SK-N-SH treated with all-trans-retinoic acid at 6 μM for 48 hours (cell line): Measurements from ENCODE around the gene PLBD2.

Experiments used
- ATAC-seq: fragments of 200-7000 bp; cut with Tn5 transposase; 3 replicates; pipeline ENCODE4 v1.9.1; 2020; ENCODE audit warnings: mild to moderate bottlenecking, moderate library complexity
- ARNTL ChIP-seq: fragments of 450-650 bp; formaldehyde crosslinking; IDR thresholded peaks from 2 replicates; pipeline ENCODE4 v1.5.0; 2020; ENCODE audit warnings: low read depth, mild to moderate bottlenecking, moderate library complexity, borderline replicate concordance
- BACH2 ChIP-seq: fragments of 250-450 bp; sonication (Bioruptor Pico); IDR thresholded peaks from 2 replicates; pipeline ENCODE4 v1.9.0; 2021; ENCODE audit warnings: mild to moderate bottlenecking, borderline replicate concordance
- CSDC2 ChIP-seq: fragments of 250-450 bp; sonication (Bioruptor Pico); IDR thresholded peaks from 2 replicates; pipeline ENCODE4 v1.5.0; 2020; ENCODE audit warnings: mild to moderate bottlenecking, moderate library complexity
- ESRRG ChIP-seq: fragments of 250-450 bp; sonication (Bioruptor Pico); IDR thresholded peaks from 2 replicates; pipeline ENCODE4 v1.6.1; 2021; ENCODE audit warnings: mild to moderate bottlenecking
- GLIS3 ChIP-seq: fragments of 250-450 bp; sonication (Bioruptor Pico); IDR thresholded peaks from 2 replicates; pipeline ENCODE4 v1.5.0; 2020; ENCODE audit warnings: mild to moderate bottlenecking, moderate library complexity
- ISL1 ChIP-seq: fragments of 250-450 bp; sonication (Bioruptor Pico); IDR thresholded peaks from 2 replicates; pipeline ENCODE4 v2.1.2; 2022; ENCODE audit warnings: mild to moderate bottlenecking, moderate library complexity
- OSR1 ChIP-seq: fragments of 250-450 bp; sonication (Bioruptor Pico); IDR thresholded peaks from 2 replicates; pipeline ENCODE4 v1.8.0; 2022; ENCODE audit warnings: moderate library complexity, mild to moderate bottlenecking, inconsistent platforms
- RARB ChIP-seq: fragments of 250-450 bp; sonication (Bioruptor Pico); IDR thresholded peaks from 2 replicates; pipeline ENCODE4 v1.8.0; 2021; ENCODE audit warnings: mild to moderate bottlenecking, moderate library complexity
- SNAI2 ChIP-seq: fragments of 250-450 bp; sonication (Bioruptor Pico); IDR thresholded peaks from 2 replicates; pipeline ENCODE4 v1.5.0; 2020; ENCODE audit warnings: mild to moderate bottlenecking, moderate library complexity
- TCF4 ChIP-seq: fragments of 250-450 bp; sonication (Bioruptor Pico); IDR thresholded peaks from 2 replicates; pipeline ENCODE4 v1.8.0; 2021; ENCODE audit warnings: mild to moderate bottlenecking, moderate library complexity, borderline replicate concordance
- TOX ChIP-seq: fragments of 250-450 bp; sonication (Bioruptor Pico); IDR thresholded peaks from 2 replicates; pipeline ENCODE4 v1.8.0; 2021; ENCODE audit warnings: mild to moderate bottlenecking, moderate library complexity, borderline replicate concordance
- ZC3H10 ChIP-seq: fragments of 250-450 bp; sonication (Bioruptor Pico); IDR thresholded peaks from 2 replicates; pipeline ENCODE4 v1.5.1; 2021; ENCODE audit warnings: mild to moderate bottlenecking, moderate library complexity
- ZFP3 ChIP-seq: fragments of 250-450 bp; sonication (Bioruptor Pico); IDR thresholded peaks from 2 replicates; pipeline ENCODE4 v1.5.0; 2020; ENCODE audit warnings: mild to moderate bottlenecking, moderate library complexity
- ZFP30 ChIP-seq: fragments of 450-650 bp; formaldehyde crosslinking; IDR thresholded peaks from 2 replicates; pipeline ENCODE4 v1.5.0; 2022; ENCODE audit warnings: mild to moderate bottlenecking, moderate library complexity
- ZNF565 ChIP-seq: fragments of 450-650 bp; formaldehyde crosslinking; conservative IDR thresholded peaks from 2 replicates; pipeline ENCODE4 v1.5.0; 2020; ENCODE audit warnings: low read depth, mild to moderate bottlenecking, moderate library complexity
- ZNF70 ChIP-seq: fragments of 450-650 bp; formaldehyde crosslinking; IDR thresholded peaks from 2 replicates; pipeline ENCODE4 v1.5.0; 2020; ENCODE audit warnings: mild to moderate bottlenecking, moderate library complexity
- ZNF8 ChIP-seq: fragments of 450-650 bp; formaldehyde crosslinking; IDR thresholded peaks from 2 replicates; pipeline ENCODE4 v1.5.0; 2020; ENCODE audit warnings: mild to moderate bottlenecking, moderate library complexity
- TF ChIP-seq, protein P1 (sequence below): fragments of 250-450 bp; sonication (Bioruptor Pico); IDR thresholded peaks from 2 replicates; pipeline ENCODE4 v1.5.0; 2020; ENCODE audit warnings: mild to moderate bottlenecking, moderate library complexity
- TF ChIP-seq, protein P2 (sequence below): fragments of 250-450 bp; sonication (Bioruptor Pico); IDR thresholded peaks from 2 replicates; pipeline ENCODE4 v1.5.1; 2020; ENCODE audit warnings: low read depth, mild to moderate bottlenecking, moderate library complexity
- TF ChIP-seq, protein P3 (sequence below): fragments of 250-450 bp; sonication (Bioruptor Pico); IDR thresholded peaks from 2 replicates; pipeline ENCODE4 v1.8.0; 2020; ENCODE audit warnings: mild to moderate bottlenecking, moderate library complexity, borderline replicate concordance
- TF ChIP-seq, protein P4 (sequence below): fragments of 250-450 bp; sonication (Bioruptor Pico); IDR thresholded peaks from 2 replicates; pipeline ENCODE4 v1.5.1; 2021; ENCODE audit warnings: mild to moderate bottlenecking, moderate library complexity

The PLBD2 gene

GRCh38 chr12:113414519-113415038 lies 56.2 kb downstream of the PLBD2 start:
- no peak for TF ChIP-seq ESRRG (CRISPR knock-in tag)
- TF ChIP-seq TOX (CRISPR knock-in tag) = no peak
- TF ChIP-seq RARB (CRISPR knock-in tag) = no peak
- no peak for TF ChIP-seq CSDC2 (CRISPR knock-in tag)
- TF ChIP-seq ZFP30 = no peak
- no peak for TF ChIP-seq BACH2
- TF ChIP-seq ZNF565 = no peak
- no peak for TF ChIP-seq ZC3H10 (CRISPR knock-in tag)
- no peak for TF ChIP-seq ARNTL
- no peak for ATAC-seq

DNA sequence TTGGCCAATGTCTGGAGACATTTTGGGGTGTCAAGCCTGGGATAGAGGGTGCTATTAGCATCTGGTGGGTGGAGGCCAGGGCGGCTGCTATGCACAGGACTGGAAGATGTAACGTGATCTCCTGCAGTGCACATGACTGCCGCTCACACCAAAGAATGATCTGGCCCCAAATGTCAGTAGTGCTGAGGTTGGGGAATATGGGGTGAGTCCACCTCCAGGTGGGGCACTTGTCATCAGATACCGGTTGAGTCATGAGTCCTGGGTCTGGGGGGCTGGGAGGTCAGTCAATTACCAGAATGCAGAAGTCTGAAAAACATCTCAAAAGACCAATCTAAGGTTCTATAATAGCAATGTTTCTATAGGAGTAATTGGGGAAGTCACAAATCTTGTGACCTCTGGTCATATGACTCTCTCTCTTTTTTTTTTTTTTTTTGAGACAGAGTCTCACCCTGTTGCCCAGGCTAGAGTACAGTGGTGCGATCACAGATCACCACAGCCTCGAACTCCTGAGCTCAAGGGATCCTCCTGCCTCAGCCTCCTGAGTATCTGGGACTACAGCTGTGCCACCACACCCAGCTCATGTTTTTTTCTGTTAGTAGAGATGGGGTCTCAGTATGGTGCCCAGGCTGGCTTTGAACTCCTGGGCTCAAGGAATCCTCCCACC lies 57.8 kb downstream of the PLBD2 start:
- peak; percentile 79 for ATAC-seq
- TF ChIP-seq, protein P1, sequence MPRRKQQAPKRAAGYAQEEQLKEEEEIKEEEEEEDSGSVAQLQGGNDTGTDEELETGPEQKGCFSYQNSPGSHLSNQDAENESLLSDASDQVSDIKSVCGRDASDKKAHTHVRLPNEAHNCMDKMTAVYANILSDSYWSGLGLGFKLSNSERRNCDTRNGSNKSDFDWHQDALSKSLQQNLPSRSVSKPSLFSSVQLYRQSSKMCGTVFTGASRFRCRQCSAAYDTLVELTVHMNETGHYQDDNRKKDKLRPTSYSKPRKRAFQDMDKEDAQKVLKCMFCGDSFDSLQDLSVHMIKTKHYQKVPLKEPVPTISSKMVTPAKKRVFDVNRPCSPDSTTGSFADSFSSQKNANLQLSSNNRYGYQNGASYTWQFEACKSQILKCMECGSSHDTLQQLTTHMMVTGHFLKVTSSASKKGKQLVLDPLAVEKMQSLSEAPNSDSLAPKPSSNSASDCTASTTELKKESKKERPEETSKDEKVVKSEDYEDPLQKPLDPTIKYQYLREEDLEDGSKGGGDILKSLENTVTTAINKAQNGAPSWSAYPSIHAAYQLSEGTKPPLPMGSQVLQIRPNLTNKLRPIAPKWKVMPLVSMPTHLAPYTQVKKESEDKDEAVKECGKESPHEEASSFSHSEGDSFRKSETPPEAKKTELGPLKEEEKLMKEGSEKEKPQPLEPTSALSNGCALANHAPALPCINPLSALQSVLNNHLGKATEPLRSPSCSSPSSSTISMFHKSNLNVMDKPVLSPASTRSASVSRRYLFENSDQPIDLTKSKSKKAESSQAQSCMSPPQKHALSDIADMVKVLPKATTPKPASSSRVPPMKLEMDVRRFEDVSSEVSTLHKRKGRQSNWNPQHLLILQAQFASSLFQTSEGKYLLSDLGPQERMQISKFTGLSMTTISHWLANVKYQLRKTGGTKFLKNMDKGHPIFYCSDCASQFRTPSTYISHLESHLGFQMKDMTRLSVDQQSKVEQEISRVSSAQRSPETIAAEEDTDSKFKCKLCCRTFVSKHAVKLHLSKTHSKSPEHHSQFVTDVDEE (CRISPR knock-in tag) = no peak
- TF ChIP-seq ZFP3 (CRISPR knock-in tag) (no peak), OSR1 (no peak), TCF4 (CRISPR knock-in tag) (no peak), ISL1 (CRISPR knock-in tag) (no peak), ZNF70 (no peak), ZNF565 (no peak), GLIS3 (no peak), BACH2 (no peak)
- TF ChIP-seq, protein P2, sequence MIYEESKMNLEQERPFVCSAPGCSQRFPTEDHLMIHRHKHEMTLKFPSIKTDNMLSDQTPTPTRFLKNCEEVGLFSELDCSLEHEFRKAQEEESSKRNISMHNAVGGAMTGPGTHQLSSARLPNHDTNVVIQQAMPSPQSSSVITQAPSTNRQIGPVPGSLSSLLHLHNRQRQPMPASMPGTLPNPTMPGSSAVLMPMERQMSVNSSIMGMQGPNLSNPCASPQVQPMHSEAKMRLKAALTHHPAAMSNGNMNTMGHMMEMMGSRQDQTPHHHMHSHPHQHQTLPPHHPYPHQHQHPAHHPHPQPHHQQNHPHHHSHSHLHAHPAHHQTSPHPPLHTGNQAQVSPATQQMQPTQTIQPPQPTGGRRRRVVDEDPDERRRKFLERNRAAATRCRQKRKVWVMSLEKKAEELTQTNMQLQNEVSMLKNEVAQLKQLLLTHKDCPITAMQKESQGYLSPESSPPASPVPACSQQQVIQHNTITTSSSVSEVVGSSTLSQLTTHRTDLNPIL (CRISPR knock-in tag) = no peak
- TF ChIP-seq, protein P3, sequence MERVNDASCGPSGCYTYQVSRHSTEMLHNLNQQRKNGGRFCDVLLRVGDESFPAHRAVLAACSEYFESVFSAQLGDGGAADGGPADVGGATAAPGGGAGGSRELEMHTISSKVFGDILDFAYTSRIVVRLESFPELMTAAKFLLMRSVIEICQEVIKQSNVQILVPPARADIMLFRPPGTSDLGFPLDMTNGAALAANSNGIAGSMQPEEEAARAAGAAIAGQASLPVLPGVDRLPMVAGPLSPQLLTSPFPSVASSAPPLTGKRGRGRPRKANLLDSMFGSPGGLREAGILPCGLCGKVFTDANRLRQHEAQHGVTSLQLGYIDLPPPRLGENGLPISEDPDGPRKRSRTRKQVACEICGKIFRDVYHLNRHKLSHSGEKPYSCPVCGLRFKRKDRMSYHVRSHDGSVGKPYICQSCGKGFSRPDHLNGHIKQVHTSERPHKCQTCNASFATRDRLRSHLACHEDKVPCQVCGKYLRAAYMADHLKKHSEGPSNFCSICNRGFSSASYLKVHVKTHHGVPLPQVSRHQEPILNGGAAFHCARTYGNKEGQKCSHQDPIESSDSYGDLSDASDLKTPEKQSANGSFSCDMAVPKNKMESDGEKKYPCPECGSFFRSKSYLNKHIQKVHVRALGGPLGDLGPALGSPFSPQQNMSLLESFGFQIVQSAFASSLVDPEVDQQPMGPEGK = no peak

- ATAC-seq = no peak
These were observed 60.0 kb downstream of the PLBD2 start for GRCh38 chr12:113418213-113418879.

More at GRCh38 chr12:113418213-113418879, 60.0 kb downstream of the PLBD2 start:
- TF ChIP-seq ESRRG (CRISPR knock-in tag) (no peak), ZNF8 (CRISPR knock-in tag) (no peak), SNAI2 (CRISPR knock-in tag) (no peak), GLIS3 (no peak), TOX (CRISPR knock-in tag) (no peak), ZNF70 (no peak), RARB (CRISPR knock-in tag) (no peak), ZFP30 (no peak), ARNTL (no peak)
- TF ChIP-seq, protein P2 (CRISPR knock-in tag) = no peak
- TF ChIP-seq, protein P4, sequence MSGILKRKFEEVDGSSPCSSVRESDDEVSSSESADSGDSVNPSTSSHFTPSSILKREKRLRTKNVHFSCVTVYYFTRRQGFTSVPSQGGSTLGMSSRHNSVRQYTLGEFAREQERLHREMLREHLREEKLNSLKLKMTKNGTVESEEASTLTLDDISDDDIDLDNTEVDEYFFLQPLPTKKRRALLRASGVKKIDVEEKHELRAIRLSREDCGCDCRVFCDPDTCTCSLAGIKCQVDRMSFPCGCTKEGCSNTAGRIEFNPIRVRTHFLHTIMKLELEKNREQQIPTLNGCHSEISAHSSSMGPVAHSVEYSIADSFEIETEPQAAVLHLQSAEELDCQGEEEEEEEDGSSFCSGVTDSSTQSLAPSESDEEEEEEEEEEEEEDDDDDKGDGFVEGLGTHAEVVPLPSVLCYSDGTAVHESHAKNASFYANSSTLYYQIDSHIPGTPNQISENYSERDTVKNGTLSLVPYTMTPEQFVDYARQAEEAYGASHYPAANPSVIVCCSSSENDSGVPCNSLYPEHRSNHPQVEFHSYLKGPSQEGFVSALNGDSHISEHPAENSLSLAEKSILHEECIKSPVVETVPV (CRISPR knock-in tag) = no peak
- TF ChIP-seq, all 23 proteins: peak for 0
